Fibroblast of lung (primary cell): ENCODE results near the gene NINL.

Experiments used
- EZH2 ChIP-seq: IDR thresholded peaks from 2 replicates; pipeline ENCODE4 v1.5.1; 2012; ENCODE audit warnings: low read length, control low read depth, mild to moderate bottlenecking; ENCODE audit errors: missing control alignments
- TF ChIP-seq, protein P1 (sequence below), 2 donors: IDR thresholded peaks in 1 of 2; conservative IDR thresholded peaks in 1 of 2; 1 replicate in 1 of 2; 2 replicates in 1 of 2; pipeline ENCODE4 v1.5.1; 2011 to 2012; ENCODE audit warnings: low read length in 2 of 2, control low read depth in 1 of 2, inconsistent platforms in 1 of 2, low read depth in 1 of 2, mild to moderate bottlenecking in 1 of 2

DNA sequence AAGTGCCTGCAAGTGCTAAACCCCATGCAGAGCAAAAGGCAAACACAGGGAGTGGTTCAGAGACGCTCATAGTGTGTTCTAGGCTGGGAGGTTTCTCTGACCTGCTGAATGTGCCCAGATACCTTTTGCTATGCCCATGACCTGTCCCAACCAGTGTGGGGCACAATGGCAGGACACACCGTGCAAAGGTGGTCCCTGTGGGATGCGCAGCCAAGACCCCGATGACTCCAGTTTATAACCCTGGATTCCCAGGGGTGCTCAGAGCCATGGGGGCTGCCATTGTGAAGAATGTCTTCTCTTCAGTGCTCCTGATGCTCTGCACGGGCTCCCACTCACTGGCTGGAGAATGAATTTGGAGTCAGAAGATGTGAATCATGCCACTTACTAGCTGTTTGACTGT is 2.2 kb upstream of the NINL start:
- TF ChIP-seq, protein P1, sequence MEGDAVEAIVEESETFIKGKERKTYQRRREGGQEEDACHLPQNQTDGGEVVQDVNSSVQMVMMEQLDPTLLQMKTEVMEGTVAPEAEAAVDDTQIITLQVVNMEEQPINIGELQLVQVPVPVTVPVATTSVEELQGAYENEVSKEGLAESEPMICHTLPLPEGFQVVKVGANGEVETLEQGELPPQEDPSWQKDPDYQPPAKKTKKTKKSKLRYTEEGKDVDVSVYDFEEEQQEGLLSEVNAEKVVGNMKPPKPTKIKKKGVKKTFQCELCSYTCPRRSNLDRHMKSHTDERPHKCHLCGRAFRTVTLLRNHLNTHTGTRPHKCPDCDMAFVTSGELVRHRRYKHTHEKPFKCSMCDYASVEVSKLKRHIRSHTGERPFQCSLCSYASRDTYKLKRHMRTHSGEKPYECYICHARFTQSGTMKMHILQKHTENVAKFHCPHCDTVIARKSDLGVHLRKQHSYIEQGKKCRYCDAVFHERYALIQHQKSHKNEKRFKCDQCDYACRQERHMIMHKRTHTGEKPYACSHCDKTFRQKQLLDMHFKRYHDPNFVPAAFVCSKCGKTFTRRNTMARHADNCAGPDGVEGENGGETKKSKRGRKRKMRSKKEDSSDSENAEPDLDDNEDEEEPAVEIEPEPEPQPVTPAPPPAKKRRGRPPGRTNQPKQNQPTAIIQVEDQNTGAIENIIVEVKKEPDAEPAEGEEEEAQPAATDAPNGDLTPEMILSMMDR (conservative IDR thresholded peaks at IDR 0.05 in 1 of 2, IDR thresholded peaks at IDR 0.05 in 1 of 2; ENCODE audit: low read depth in 1 of 2, low read length in 2 of 2), result no peak
- no peak for TF ChIP-seq EZH2
